ENCODE data around the gene AVEN. TPM values are rescaled to one million over a fixed set of nuclear protein-coding genes. Genes with fewer than 3 reads are reported as not detected.
"Not testable (repeated sequence)": the region's sequence is repeated elsewhere in the genome, so short reads cannot be mapped to it uniquely, and the experiment has no call there.

Gene AVEN
- polyA plus RNA-seq, 1 donor (not counting 4 experiments of a cell fraction or from before 2014, with no cell fraction given): 16.6 TPM

GRCh38 chr15:34006381-34006780, 32.6 kb downstream of the AVEN start:
- Histone ChIP-seq H3K27me3 (ENCODE audit: control insufficient read depth, extremely low read depth, insufficient read depth, low read length) (no peaks in the 10 kb centered on the region), H3K9me3 (ENCODE audit: control insufficient read depth, low read depth, low read length) (no peaks in the 10 kb centered on the region), H3K4me1 (ENCODE audit: control insufficient read depth, extremely low read depth, insufficient read depth, low read length) (peaks cover 6% of the 10 kb centered on the region), H3K4me3 (ENCODE audit: control insufficient read depth in 2 of 3, extremely low read depth in 1 of 3, insufficient read depth in 2 of 3, low read depth in 1 of 3, low read length in 3 of 3) (no peak overlapping the region), H3K79me2 (ENCODE audit: control insufficient read depth, insufficient read depth, low read length) (no peaks in the 10 kb centered on the region), H3K9me1 (ENCODE audit: control insufficient read depth, extremely low read depth, insufficient read depth, low read length) (no peaks in the 10 kb centered on the region), H3K36me3 (ENCODE audit: control insufficient read depth in 2 of 2, extremely low read depth in 1 of 2, insufficient read depth in 2 of 2, low read length in 2 of 2) (no peaks in the 10 kb centered on the region), H4K20me1 (ENCODE audit: control insufficient read depth, extremely low read depth, insufficient read depth, low read length) (no peaks in the 10 kb centered on the region), H3K27ac (ENCODE audit: control insufficient read depth, insufficient read depth, low read length) (no peak overlapping the region), H3K4me2 (ENCODE audit: control insufficient read depth, extremely low read depth, insufficient read depth, low read depth, low read length) (no peak overlapping the region), H2AFZ (ENCODE audit: control insufficient read depth, low read length) (no peak overlapping the region), H3K9ac (ENCODE audit: control insufficient read depth, extremely low read depth, insufficient read depth, low read length) (no peak overlapping the region)
- FAIRE-seq: no peak
- no peak for DNase-seq (ENCODE audit: low read depth, low spot score)
- dilution Hi-C loops (cut with MboI; ENCODE audit: extremely low pct_ligation_motif_present, low sequenced_read_pairs): no loop called here
- TF ChIP-seq EZH2 (IDR thresholded peaks at IDR 0.05; ENCODE audit: low read length): no peak
- no peak for TF ChIP-seq CTCF (optimal IDR thresholded peaks at IDR 0.05 in 1 of 3, IDR thresholded peaks at IDR 0.05 in 1 of 3, conservative IDR thresholded peaks at IDR 0.05 in 1 of 3; ENCODE audit: extremely low read depth in 1 of 3, insufficient read depth in 2 of 3, low read length in 3 of 3)

GRCh38 chr15:34001536-34001935, 37.5 kb downstream of the AVEN start:
- H3K9ac ChIP-seq (ENCODE audit: control insufficient read depth, extremely low read depth, insufficient read depth, low read length): no peak overlapping the region
- H3K4me1 ChIP-seq (ENCODE audit: control insufficient read depth, extremely low read depth, insufficient read depth, low read length): peaks cover 9% of the 10 kb centered on the region
- dilution Hi-C loops (cut with MboI; ENCODE audit: extremely low pct_ligation_motif_present, low sequenced_read_pairs): no loop called here
- no peaks in the 10 kb centered on the region for H3K9me1 ChIP-seq (ENCODE audit: control insufficient read depth, extremely low read depth, insufficient read depth, low read length)
- no peaks in the 10 kb centered on the region for H3K79me2 ChIP-seq (ENCODE audit: control insufficient read depth, insufficient read depth, low read length)
- H3K27ac ChIP-seq (ENCODE audit: control insufficient read depth, insufficient read depth, low read length): peak overlapping the region; percentile 33
- TF ChIP-seq EZH2 (IDR thresholded peaks at IDR 0.05; ENCODE audit: low read length): no peak
- TF ChIP-seq CTCF (optimal IDR thresholded peaks at IDR 0.05 in 1 of 3, IDR thresholded peaks at IDR 0.05 in 1 of 3, conservative IDR thresholded peaks at IDR 0.05 in 1 of 3; ENCODE audit: extremely low read depth in 1 of 3, insufficient read depth in 2 of 3, low read length in 3 of 3): no peak
- no peaks in the 10 kb centered on the region for H3K9me3 ChIP-seq (ENCODE audit: control insufficient read depth, low read depth, low read length)
- DNase-seq (ENCODE audit: low read depth, low spot score) (no peak), FAIRE-seq (peak; percentile 80)
- no peaks in the 10 kb centered on the region for H3K27me3 ChIP-seq (ENCODE audit: control insufficient read depth, extremely low read depth, insufficient read depth, low read length)
- H3K4me2 ChIP-seq (ENCODE audit: control insufficient read depth, extremely low read depth, insufficient read depth, low read depth, low read length): peak overlapping the region; percentile 63
- no peaks in the 10 kb centered on the region for H3K36me3 ChIP-seq (ENCODE audit: control insufficient read depth in 2 of 2, extremely low read depth in 1 of 2, insufficient read depth in 2 of 2, low read length in 2 of 2)
- no peak overlapping the region for H2AFZ ChIP-seq (ENCODE audit: control insufficient read depth, low read length)
- no peaks in the 10 kb centered on the region for H4K20me1 ChIP-seq (ENCODE audit: control insufficient read depth, extremely low read depth, insufficient read depth, low read length)
- H3K4me3 ChIP-seq (ENCODE audit: control insufficient read depth in 2 of 3, extremely low read depth in 1 of 3, insufficient read depth in 2 of 3, low read depth in 1 of 3, low read length in 3 of 3): no peak overlapping the region

- FAIRE-seq; H3K9me1 ChIP-seq (ENCODE audit: control insufficient read depth, extremely low read depth, insufficient read depth, low read length); H3K36me3 ChIP-seq (ENCODE audit: control insufficient read depth in 2 of 2, extremely low read depth in 1 of 2, insufficient read depth in 2 of 2, low read length in 2 of 2); DNase-seq (ENCODE audit: low read depth, low spot score); H3K27me3 ChIP-seq (ENCODE audit: control insufficient read depth, extremely low read depth, insufficient read depth, low read length); H3K9me3 ChIP-seq (ENCODE audit: control insufficient read depth, low read depth, low read length); H3K9ac ChIP-seq (ENCODE audit: control insufficient read depth, extremely low read depth, insufficient read depth, low read length); H3K79me2 ChIP-seq (ENCODE audit: control insufficient read depth, insufficient read depth, low read length); H3K27ac ChIP-seq (ENCODE audit: control insufficient read depth, insufficient read depth, low read length); H3K4me2 ChIP-seq (ENCODE audit: control insufficient read depth, extremely low read depth, insufficient read depth, low read depth, low read length); H4K20me1 ChIP-seq (ENCODE audit: control insufficient read depth, extremely low read depth, insufficient read depth, low read length); H2AFZ ChIP-seq (ENCODE audit: control insufficient read depth, low read length); H3K4me1 ChIP-seq (ENCODE audit: control insufficient read depth, extremely low read depth, insufficient read depth, low read length); dilution Hi-C loops (cut with MboI; ENCODE audit: extremely low pct_ligation_motif_present, low sequenced_read_pairs); H3K4me3 ChIP-seq (ENCODE audit: control insufficient read depth in 2 of 3, extremely low read depth in 1 of 3, insufficient read depth in 2 of 3, low read depth in 1 of 3, low read length in 3 of 3): not testable (repeated sequence)
These were observed 43.3 kb downstream of the AVEN start for GRCh38 chr15:33995666-33996065.
